Muscle of leg (tissue), 11 donors: ENCODE data around the gene GPC5. TPM values are rescaled to one million over a fixed set of nuclear protein-coding genes. Genes with fewer than 3 reads are reported as not detected.

Experiments
- DNase-seq: peaks from one replicate; pipeline ENCODE4 v3.0.0; 2013
- H3K27ac ChIP-seq: one replicate; pipeline ENCODE4 v1.5.1; 2013; ENCODE audit warnings: mild to moderate bottlenecking, low read length, control low read depth
- H3K27me3 ChIP-seq: one replicate; pipeline ENCODE4 v1.6.1; 2013; ENCODE audit warnings: low read length; ENCODE audit not compliant: control insufficient read depth, insufficient read depth
- H3K36me3 ChIP-seq: one replicate; pipeline ENCODE4 v1.6.1; 2013; ENCODE audit warnings: low read length; ENCODE audit not compliant: control insufficient read depth, insufficient read depth
- H3K4me1 ChIP-seq: one replicate; pipeline ENCODE4 v1.6.1; 2013; ENCODE audit warnings: low read length; ENCODE audit not compliant: control insufficient read depth, insufficient read depth
- H3K4me3 ChIP-seq: one replicate; pipeline ENCODE4 v1.5.1; 2013; ENCODE audit warnings: low read length, control low read depth
- H3K9me3 ChIP-seq: replicated peaks from 2 replicates; pipeline ENCODE4 v1.6.1; 2013; ENCODE audit warnings: low read depth, low read length; ENCODE audit not compliant: control insufficient read depth
- WGBS: methylation state at CpG from one replicate; pipeline ENCODE4 v1.1.5; 2013; ENCODE audit warnings: missing lambda C conversion rate; ENCODE audit not compliant: insufficient coverage; 5-methylcytosine and 5-hydroxymethylcytosine counted together
- polyA plus RNA-seq, 8 donors: library from polyadenylated mRNA; unstranded; fragments of 120-200 nt; gene quantifications; one replicate each; pipeline versions ENCODE4 v1.2.1 to v1.2.3, GENCODE V29; 2013; ENCODE audit warnings: inconsistent platforms in 1 of 8, low replicate concordance in 1 of 8; ENCODE audit not compliant: insufficient read length in 8 of 8, insufficient read depth in 1 of 8
- total RNA-seq: library from RNA; stranded (reverse); fragments of 120-200 nt; gene quantifications from one replicate; pipeline ENCODE4 v1.2.4, GENCODE V29; 2013

GPC5 gene
- total and polyA plus RNA-seq, 9 donors, result 0.15 to 2.1 (median 0.40) TPM

DNA sequence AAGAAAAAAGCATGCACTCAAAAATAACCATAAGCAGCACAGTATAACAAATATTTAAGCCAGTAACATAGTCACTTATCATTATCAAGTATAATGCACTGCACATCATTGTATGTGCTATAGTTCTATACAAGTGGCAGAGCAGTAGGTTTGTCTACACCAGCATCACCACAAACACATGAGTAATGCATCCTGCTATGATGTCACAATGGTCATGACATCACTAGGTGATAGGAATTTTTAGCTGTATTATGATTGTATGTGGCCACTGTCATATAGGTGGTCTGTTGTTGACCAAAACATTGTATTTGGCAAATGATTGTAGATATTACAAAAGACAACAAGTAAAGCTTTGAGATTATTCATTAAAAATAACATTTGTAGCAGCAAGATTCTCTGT is 967.5 kb downstream of the GPC5 start:
- Histone ChIP-seq H3K4me3 (no peak overlapping the region), H3K36me3 (no peaks in the 10 kb centered on the region), H3K27ac (no peak overlapping the region), H3K27me3 (no peaks in the 10 kb centered on the region), H3K9me3 (no peaks in the 10 kb centered on the region), H3K4me1 (no peaks in the 10 kb centered on the region)
- no peak for DNase-seq

DNA sequence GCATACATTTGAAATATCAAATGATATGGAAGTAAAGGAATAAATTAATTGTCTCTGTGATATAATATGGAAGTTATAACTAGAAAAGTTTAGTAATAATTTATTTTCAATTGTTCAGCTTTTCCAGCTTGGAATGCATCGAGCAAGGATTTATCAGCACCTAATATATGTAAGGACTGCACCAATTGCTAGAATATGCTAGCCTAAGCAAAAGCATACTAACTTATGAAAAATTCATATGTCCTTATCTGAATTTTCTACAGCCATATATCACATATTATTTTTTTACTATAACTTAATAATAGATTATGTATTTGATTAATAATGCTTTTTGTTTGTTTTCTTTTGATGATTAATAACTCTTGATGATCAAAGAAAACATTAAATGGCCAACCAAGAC is 979.0 kb downstream of the GPC5 start:
- Histone ChIP-seq H3K36me3 (no peaks in the 10 kb centered on the region), H3K4me1 (no peaks in the 10 kb centered on the region), H3K27me3 (no peaks in the 10 kb centered on the region), H3K27ac (no peak overlapping the region), H3K9me3 (no peaks in the 10 kb centered on the region), H3K4me3 (no peak overlapping the region)
- DNase-seq, result no peak
- no CpG with 5 or more reads among the region's 1 CpG for WGBS

DNA sequence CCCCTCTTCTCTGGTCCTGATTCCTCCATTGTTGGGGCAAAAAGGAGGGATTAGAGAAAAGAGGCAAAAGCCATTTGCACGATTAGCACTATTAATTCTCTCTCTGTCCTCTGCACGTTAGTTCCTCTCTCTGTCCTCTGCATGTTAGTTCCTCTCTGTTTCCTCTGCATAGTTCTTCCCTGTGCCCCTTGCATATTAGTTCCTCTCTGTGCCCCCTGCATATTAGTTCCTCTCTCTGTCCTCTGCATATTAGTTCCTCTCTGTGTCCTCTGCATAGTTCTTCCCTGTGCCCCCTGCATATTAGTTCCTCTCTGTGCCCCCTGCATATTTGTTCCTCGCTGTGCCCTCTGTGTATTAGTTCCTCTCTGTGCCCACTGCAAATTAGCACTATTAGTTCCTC is 981.0 kb downstream of the GPC5 start:
- no peaks in the 10 kb centered on the region for H3K9me3 ChIP-seq
- no peaks in the 10 kb centered on the region for H3K27me3 ChIP-seq
- H3K36me3 ChIP-seq, result no peaks in the 10 kb centered on the region
- WGBS, result 57% methylated on average over 2 of the region's 3 CpGs
- no peaks in the 10 kb centered on the region for H3K4me1 ChIP-seq
- no peak for DNase-seq
- H3K4me3 ChIP-seq, result no peak overlapping the region
- H3K27ac ChIP-seq, result no peak overlapping the region

DNA sequence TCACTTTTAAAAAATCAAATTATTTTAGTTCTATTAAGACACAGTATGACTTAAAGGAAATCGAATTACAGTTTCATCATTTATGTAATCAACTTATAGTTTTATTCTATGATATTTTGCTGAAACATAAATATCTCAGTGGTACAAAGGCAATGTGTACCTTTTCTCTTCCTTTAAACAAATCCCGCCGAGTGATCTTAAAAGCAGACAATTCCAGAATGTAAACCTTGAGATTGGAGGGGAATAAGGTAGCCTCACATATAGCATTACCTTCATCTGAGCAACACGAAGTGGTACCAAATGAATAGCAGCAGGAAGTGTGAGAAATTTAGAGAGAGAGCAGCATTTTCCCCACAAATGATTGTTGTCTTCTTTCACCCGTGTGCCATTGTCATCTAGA is 986.0 kb downstream of the GPC5 start:
- Histone ChIP-seq H3K4me1 (no peaks in the 10 kb centered on the region), H3K4me3 (no peak overlapping the region), H3K36me3 (no peaks in the 10 kb centered on the region), H3K27ac (no peak overlapping the region), H3K9me3 (no peaks in the 10 kb centered on the region), H3K27me3 (no peaks in the 10 kb centered on the region)
- WGBS, result no CpG with 5 or more reads among the region's 5 CpGs
- no peak for DNase-seq

DNA sequence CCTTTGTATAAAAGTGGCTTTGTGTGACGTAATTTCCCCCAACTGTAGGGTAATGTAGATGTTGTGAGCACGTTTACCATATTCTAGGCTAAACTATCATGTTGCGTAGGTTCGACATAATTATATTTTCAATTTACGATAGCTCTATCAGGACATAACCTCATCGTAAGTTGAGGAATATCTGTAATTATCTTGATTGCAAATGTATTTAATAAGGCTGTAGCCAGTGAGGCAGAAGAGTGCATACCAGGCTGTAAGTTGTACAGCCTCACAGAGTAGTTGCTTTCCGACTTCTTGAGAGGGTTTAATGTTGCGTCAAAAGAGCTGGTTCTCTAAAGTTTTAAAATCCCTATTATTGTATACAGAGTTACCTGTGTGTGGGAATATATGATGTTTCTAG is 988.8 kb downstream of the GPC5 start:
- Histone ChIP-seq H3K4me3 (no peak overlapping the region), H3K27me3 (no peaks in the 10 kb centered on the region), H3K4me1 (no peaks in the 10 kb centered on the region), H3K9me3 (no peaks in the 10 kb centered on the region), H3K27ac (no peak overlapping the region), H3K36me3 (no peaks in the 10 kb centered on the region)
- WGBS, result no CpG with 5 or more reads among the region's 8 CpGs
- DNase-seq, result no peak

DNA sequence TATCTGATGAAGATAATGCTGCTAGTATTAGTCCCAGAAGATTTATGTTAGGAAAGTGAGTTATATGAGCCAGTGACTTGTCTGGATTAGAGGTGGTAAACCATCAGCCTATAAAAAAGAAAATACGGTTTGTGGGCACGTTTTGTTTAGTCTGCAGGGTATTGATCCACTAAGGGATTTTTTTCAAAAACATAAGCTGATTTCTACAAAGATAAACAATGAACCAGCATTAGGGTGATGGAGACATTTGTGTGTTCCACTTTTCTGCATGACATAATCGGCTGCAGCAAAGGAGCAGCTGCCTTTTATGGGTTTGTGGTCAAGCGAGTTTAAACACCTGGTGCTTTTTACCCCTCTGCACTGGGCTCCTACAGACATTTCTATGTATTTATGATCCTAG is 991.8 kb downstream of the GPC5 start:
- H3K9me3 ChIP-seq, result no peaks in the 10 kb centered on the region
- no peaks in the 10 kb centered on the region for H3K36me3 ChIP-seq
- peak; percentile 1 for DNase-seq
- no peak overlapping the region for H3K27ac ChIP-seq
- no peaks in the 10 kb centered on the region for H3K4me1 ChIP-seq
- no CpG with 5 or more reads among the region's 4 CpGs for WGBS
- H3K27me3 ChIP-seq, result no peaks in the 10 kb centered on the region
- no peak overlapping the region for H3K4me3 ChIP-seq

DNA sequence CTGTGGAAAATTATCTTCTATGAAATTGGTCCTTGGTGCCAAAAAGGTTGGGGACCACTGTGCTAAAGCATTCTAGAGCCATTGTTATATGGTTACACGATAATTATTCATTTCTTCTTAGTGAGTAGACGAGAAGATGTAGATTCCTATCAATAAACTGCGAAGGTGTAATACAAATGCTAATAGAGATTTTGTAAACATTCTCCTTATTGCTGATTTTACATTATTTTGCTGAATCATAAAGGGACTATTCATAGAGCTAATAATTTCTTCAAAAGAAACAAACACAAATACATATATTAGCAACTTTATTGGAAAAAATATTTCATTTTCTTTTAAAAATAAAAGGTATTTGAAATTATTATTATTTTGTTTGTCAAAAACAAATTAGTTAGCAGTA is 1005.2 kb downstream of the GPC5 start:
- Histone ChIP-seq H3K27me3 (no peaks in the 10 kb centered on the region), H3K4me1 (no peaks in the 10 kb centered on the region), H3K4me3 (no peak overlapping the region), H3K9me3 (no peaks in the 10 kb centered on the region), H3K27ac (no peak overlapping the region), H3K36me3 (no peaks in the 10 kb centered on the region)
- WGBS, result no CpG with 5 or more reads among the region's 3 CpGs
- no peak for DNase-seq

DNA sequence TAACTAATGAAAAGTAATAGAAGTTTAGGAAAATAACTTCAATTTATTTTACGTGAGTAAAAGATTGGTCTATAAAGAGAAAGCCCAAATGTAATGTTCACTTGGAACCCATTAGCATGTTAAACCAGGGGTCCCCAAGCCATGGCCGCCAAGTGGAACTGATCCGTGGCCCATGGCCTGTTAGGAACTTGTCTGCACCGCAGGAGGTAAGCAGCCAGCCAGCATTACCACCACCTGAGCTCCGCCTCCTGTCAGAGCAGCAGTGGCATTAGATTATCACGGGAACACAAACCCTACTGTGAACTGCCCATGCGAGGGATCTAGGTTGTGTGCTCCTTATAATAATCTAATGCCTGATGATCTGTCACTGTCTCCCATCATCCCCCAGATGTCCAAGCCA is 1009.4 kb downstream of the GPC5 start:
- Histone ChIP-seq H3K4me3 (no peak overlapping the region), H3K4me1 (no peaks in the 10 kb centered on the region), H3K27me3 (no peaks in the 10 kb centered on the region), H3K36me3 (no peaks in the 10 kb centered on the region), H3K27ac (no peak overlapping the region), H3K9me3 (no peaks in the 10 kb centered on the region)
- no peak for DNase-seq
- WGBS, result 85% methylated on average over 3 of the region's 7 CpGs

DNA sequence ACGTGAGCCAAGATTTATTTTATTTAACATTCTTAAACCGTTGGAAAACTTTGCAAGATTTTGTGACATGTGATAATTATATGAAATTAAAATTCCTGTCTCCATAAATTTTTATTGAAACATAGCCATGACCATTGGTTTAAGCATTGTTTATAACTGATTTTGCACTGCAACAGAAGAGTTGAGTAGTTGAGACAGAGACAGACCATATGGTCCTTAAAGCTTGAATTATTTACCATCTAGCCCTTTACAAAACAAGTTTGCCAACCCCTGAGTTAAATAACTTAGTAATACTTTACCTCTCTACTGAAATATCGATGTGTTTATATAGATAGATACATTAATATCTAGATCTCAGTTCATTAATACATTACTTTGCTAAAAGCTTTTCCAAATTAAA is 1014.1 kb downstream of the GPC5 start:
- no CpG with 5 or more reads among the region's 3 CpGs for WGBS

DNA sequence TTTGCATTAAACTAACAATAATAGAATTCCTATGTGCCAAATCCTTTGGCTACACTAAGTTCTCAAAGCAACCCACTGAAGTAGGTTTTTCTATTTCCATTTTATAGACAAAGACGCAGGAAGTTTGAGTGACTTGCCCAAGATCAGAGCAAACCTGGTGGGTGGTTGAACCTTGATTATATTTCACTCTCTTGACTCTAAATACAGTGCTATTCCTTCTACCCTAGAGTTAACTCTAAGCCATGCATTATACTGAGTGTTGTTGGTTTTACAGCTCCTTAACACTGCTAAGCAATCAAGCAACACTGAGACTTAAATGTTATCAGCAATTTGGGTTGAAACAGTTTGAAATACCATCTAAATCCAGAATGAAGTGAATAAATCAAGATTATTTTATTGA is 1014.6 kb downstream of the GPC5 start:
- DNase-seq, result no peak
- Histone ChIP-seq H3K9me3 (no peaks in the 10 kb centered on the region), H3K27me3 (no peaks in the 10 kb centered on the region), H3K4me1 (no peaks in the 10 kb centered on the region), H3K4me3 (no peak overlapping the region), H3K36me3 (no peaks in the 10 kb centered on the region), H3K27ac (no peak overlapping the region)
- WGBS, result no CpG with 5 or more reads among the region's 1 CpG

More for the DNA sequence above, 1014.1 kb downstream of the GPC5 start:
- H3K4me1 ChIP-seq, result no peaks in the 10 kb centered on the region
- H3K9me3 ChIP-seq, result no peaks in the 10 kb centered on the region
- no peak for DNase-seq
- no peaks in the 10 kb centered on the region for H3K36me3 ChIP-seq
- no peaks in the 10 kb centered on the region for H3K27me3 ChIP-seq
- no peak overlapping the region for H3K4me3 ChIP-seq
- H3K27ac ChIP-seq, result no peak overlapping the region

DNA sequence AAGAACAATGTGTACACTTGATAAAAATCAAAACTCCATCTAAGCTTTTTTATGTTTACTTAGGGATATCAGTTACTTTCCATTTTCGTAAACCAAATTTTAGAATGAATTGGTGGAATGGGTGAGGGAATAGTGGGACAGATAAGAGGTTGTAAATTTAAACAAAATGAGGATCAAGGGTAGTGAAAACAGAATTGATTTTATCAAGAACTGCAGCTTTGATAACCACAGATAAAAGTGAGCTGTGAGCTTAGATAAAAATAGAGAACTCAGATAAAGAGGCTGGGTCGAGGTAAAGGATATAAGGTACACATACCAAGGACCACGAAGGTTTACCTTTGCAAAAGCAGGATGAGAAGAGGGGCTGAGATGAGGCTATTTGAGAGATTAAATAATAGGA is 1015.0 kb downstream of the GPC5 start:
- no peaks in the 10 kb centered on the region for H3K9me3 ChIP-seq
- no peak for DNase-seq
- 83% methylated on average over 1 of the region's 3 CpGs for WGBS

More for the DNA sequence above, 1015.0 kb downstream of the GPC5 start:
- Histone ChIP-seq H3K27ac (no peak overlapping the region), H3K36me3 (no peaks in the 10 kb centered on the region), H3K27me3 (no peaks in the 10 kb centered on the region), H3K4me3 (no peak overlapping the region), H3K4me1 (no peaks in the 10 kb centered on the region)
